ENCODE measurements around the gene DUSP1.
"Not testable (repeated sequence)": the region's sequence is repeated elsewhere in the genome, so short reads cannot be mapped to it uniquely, and the experiment has no call there.

DUSP1 gene, protein sequence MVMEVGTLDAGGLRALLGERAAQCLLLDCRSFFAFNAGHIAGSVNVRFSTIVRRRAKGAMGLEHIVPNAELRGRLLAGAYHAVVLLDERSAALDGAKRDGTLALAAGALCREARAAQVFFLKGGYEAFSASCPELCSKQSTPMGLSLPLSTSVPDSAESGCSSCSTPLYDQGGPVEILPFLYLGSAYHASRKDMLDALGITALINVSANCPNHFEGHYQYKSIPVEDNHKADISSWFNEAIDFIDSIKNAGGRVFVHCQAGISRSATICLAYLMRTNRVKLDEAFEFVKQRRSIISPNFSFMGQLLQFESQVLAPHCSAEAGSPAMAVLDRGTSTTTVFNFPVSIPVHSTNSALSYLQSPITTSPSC

DNA sequence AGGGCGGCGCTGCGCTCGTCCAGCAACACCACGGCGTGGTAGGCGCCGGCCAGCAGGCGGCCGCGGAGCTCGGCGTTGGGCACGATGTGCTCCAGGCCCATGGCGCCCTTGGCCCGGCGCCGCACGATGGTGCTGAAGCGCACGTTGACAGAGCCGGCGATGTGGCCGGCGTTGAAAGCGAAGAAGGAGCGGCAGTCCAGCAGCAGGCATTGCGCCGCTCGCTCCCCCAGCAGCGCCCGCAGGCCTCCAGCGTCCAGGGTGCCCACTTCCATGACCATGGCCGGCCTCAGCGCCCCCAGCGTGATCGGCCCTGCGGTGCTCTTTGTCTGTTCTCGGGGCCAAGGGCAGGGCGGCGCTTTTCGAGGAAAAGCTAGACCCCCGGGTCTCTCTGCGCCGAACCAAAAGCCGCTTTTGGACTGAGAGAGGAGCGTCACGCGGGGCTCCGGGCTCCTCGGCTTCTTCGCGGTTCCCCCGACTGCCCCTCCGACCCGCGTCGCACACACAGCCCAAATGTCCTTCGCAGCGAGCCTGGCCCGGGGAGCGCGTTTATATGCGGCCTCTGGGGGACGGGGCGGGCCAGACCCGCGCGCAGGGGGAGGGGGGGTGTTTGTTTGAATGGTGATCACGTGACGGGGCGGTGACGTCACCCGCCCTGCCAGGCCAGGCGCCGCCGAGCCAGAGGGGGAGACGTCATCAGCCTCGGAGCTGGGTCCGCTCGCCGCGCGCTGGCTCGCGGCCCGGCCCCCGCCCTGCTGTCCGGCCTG is at the start of gene DUSP1:
Gene DUSP1 (minus strand): TSS at position 521 of the 764 bp plus-strand sequence. CDS start 243 bp downstream, at position 278.
- DNase-seq (ENCODE audit: low read depth) = peak; percentile 94

DNA sequence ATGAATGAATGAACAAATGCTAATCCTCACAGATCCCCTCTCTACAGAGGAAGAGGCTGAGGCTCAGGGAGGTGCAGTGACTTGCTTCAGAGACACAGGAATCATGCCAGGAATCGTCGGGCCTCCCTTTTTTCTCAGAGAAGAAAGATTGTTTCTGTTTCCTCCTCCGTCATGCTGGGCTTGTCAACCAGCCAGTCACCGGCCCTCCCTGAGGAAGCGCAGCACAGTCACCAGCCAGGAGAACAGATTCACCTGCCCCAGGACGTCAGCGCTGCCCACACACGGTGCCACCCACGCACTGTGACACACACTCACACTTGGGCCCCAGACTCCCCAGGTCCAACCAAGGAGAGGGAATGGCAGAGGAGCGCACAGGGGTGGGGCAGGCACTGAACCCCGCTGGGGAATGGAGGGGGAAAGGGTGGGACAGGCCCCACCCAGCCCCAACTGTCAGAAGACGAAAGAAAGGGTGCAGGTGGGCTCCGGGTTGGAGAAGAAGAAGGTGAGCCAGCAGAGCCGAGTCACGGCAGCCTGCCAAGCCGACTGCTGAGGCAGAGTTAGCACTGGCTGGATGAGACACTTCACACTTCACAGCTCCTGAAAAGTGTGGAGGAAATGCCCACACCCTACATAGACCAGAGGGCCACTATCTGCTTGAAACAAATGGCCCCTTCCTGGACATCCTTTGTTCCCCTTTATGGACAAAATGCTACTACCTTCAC is 49.2 kb upstream of the DUSP1 start:
- peak; percentile 63 for DNase-seq (ENCODE audit: low read depth)

DNA sequence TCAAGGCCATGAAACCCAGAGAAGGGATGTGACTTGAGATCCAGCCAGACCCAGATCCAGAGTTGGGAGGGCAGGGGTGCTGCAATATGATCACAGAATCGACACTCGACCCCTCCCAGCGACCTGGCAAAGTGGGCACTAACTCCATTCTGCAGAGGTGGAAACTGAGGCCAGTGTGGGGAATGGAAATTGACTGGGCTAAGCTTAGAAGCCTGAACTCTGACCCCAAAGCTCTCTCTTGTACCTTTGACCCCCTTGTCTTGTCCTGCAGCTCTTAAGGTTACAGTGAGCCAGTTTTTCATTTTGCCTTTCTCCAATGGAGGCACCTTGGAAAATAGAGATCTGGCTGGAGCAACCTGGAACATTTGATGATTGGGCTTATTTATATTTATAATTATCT is 48.6 kb upstream of the DUSP1 start:
- no peak for DNase-seq (ENCODE audit: low read depth)

DNA sequence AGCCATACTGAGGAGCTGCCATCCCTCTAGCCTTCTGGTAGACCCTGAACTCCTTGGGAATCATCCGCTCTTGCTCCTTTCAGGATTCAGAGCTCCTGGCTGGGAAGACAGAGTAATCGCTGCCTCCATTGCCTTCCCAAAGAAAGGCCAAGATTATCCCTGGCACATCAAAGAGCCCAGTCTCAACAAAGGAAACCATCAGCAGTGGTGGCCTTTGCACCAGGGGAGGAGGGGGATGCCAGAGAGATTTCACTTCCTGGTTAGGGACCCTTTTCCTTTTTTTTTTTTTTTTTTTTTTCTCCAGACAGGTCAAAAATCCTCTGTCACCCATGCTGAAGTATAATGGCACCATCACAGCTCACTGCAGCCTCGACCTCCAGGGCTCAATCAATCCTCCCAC is 47.1 kb upstream of the DUSP1 start:
- no peak for DNase-seq (ENCODE audit: low read depth)

DNA sequence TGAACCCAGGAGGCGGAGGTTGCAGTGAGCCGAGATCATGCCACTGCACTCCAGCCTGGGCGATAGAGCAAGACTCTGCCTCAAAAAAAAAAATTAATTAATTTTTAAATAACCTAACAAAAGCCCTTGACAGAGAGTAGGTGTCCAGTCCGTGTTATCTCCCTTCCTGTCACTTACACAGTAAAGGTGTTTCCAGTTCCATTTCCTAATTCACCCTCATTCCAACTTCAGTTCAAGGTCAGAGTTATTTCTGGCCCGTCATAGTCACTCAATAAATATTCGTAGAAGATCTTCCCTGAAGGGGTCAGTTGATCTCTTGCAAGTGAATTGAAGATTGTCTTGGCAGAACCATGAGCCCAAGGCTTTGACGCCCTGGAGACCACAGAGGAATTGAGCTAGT is 46.7 kb upstream of the DUSP1 start:
- no peak for DNase-seq (ENCODE audit: low read depth)

DNA sequence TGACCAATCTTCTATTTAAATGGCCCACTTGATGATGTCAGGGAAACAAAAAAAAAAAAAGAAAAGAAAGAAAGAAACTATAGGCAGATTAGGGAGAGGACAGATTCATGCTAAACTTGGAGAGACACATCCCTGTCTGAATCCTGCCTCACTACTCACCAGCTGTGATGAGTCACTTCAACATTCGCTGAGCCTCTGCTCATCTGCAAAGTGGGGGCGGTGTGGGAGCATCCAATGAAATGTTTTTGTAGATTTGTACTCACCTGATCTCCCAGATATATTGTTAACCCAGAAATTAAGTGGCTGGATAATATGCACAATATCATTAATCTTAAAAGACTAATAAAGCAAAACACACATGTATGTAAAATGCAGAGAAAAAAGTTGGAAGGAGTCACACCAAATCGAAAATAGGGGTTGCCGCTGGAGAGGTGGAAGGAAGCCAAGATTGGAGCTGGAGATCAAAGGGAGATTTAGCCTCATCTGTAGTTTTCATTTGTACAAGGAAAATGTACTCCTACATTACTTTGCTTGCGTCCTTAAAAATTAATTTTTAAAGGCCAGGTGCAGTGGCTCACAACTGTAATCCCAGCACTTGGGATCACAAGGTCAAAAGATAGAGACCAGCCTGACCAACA is 46.0 kb upstream of the DUSP1 start:
- DNase-seq (ENCODE audit: low read depth) = no peak

DNA sequence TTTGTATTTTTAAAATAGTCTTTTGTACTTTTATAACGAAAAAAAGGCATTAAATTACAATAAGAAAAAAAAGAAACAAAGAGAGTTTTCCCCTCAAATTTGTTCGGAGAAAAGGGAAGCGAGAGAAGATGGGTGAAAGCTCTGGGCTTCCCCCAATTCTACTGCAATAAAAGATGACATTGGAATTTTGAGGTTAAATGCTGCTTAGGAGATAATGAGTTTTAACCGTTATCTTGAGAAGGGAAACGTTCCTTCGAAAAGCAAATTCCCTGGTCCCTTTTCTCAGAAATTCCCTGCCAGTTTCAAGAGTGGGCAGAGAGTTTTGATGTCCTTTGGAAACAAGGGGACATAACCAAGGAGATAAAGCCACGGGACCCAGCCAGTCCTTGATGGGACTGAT is 44.6 kb upstream of the DUSP1 start:
- DNase-seq (ENCODE audit: low read depth) = no peak

DNA sequence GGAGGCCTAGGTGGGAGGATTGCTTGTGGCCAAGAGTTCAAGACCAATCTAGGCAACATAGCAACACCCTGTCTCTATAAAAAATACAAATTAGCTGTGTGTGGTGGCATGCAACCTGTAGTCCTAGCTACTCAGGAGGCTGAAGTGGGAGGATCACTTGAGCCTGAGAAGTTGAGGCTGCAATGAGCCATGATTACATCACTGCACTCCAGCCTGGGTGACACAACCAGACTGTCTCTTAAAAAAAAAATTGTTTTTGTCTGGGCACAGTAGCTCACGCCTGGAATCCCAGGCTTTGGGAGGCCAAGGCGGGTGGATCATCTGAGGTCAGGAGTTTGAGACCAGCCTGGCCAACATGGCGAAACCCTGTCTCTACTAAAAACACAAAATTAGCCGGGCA is 40.0 kb upstream of the DUSP1 start:
- not testable (repeated sequence) for DNase-seq (ENCODE audit: low read depth)

DNA sequence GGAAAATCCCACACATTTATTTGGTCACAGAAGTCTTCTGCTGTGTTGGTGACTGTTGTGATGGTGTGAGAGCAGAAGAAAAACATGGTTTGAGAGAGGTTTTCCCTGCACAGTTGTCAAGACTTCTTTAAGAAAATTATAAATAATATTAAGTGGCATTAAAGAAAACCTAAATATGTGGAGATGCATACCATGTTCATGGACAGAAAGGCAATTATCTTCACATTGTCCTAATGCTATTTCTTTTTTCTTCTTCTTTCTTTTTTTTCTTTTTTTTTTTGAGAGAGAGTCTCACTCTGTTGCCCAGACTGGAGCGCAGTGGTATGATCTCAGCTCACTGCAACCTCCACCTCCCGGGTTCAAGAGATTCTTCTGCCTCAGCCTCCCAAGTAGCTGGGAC is 38.8 kb upstream of the DUSP1 start:
- DNase-seq (ENCODE audit: low read depth) = no peak

DNA sequence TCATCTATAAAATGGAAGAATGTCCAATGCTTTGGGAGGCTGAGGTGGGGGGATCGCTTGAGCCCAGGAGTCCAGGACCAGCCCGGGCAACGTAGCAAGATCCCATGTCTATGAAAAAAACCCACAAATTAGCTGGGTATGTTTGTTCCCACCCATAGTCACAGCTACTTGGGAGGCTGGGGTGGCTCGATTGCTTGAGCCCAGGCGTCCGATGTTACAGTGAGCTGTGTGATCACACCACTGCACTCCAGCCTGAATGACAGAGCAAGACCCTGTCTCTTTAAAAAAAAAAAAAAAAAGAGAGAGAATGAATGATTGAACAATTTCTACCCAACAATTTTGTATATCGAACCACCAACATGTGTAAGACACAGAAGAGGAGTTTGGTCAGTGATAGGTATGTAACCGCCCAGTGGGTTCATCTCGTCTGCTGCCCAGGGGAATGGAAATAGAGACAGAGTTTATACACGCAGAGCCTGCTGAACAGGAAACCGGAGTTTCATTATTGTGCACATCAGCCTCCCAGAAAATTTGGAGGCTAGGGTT is 36.8 kb upstream of the DUSP1 start:
- DNase-seq (ENCODE audit: low read depth) = no peak

DNA sequence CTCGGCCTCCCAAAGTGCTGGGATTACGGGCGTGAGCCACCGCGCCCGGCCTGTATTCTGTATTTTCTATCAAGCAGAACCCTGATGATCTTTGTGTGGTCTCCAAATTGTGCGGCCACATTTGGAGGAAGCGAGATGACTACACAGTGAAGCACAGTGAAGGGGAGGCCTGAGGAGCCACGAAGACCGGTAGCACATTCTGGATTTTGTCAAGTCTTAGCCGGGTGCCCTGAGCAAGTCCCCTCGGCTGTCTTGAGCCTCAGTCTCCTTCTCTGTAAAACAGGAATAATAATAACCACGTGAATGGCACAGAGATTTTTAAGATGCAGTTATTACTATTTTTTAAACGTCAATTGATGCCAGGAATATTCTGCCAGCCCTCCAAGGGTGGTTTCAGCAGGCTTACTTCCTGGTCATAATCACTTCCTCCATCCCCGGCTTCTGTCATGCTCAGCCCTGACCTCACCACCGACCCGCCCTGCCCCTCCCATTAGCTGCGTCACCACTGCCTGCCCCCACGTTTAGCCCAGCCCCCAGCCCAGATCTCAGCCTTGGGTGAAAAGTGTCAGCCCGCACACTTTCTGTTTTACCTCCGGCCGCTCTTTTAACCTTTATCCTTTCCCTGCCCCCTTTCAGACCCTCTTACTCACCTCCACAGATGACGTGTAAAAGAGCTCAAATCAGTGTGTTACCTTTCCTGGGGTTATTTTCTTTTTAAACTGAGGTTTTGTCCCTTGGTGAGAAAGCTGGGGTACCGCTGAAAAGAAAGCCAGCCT is 36.1 kb upstream of the DUSP1 start:
- peak; percentile 84 for DNase-seq (ENCODE audit: low read depth)

DNA sequence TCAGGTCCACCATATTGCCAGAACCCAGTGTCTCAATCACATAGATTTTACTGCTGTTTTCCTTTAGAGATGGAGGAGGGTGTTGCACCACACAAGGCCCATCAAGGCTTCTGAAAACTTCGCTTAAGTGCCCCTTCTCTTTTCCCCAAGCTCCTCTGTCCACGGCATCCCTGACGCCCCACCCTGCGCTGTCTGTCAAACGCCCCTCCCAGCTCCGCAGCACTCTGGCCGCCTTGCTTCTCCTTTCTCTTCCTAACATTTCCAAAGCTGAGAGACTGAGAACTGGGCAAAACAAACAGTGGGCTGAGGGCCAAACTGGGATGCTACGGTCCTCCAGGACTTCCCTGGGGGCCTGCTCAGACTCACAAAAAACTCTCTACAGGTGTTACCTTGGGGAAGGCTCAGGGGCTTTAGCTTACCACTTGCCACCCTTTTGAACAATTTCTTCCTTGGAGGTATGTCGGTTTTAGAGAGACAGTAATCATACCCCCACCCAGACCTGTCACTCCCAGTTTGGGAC is 34.8 kb upstream of the DUSP1 start:
- DNase-seq (ENCODE audit: low read depth) = no peak

DNA sequence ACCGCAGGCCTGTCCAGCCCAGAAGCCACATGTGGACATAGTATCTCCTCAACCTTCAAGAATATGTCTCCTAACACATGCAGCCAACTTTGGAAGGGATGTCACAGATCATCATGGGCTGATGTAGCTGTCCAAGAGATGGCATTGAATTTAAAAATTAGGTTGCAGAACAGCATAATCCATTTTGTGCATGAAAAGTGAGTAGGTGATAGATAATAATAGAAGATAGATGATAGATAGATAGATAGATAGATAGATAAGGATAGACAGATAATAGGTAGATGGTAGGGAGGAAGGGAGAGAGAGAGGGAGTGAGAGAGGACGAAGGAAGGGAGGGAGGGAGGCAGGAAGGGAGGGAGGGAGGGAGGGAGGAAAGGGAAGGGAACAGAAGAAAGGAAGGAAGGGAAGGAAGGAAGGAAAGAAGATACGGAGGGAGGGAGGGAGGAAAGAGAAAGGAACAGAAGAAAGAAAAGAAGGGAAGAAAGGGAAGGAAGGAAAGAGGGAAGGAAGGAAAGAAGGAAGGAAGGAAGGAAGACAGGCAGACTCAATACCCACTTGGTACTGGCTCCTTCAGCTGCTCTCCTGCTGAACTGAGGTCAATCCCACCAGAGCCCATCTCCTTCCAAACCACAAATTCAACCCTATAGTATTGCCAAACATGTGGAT is 34.2 kb upstream of the DUSP1 start:
- no peak for DNase-seq (ENCODE audit: low read depth)

DNA sequence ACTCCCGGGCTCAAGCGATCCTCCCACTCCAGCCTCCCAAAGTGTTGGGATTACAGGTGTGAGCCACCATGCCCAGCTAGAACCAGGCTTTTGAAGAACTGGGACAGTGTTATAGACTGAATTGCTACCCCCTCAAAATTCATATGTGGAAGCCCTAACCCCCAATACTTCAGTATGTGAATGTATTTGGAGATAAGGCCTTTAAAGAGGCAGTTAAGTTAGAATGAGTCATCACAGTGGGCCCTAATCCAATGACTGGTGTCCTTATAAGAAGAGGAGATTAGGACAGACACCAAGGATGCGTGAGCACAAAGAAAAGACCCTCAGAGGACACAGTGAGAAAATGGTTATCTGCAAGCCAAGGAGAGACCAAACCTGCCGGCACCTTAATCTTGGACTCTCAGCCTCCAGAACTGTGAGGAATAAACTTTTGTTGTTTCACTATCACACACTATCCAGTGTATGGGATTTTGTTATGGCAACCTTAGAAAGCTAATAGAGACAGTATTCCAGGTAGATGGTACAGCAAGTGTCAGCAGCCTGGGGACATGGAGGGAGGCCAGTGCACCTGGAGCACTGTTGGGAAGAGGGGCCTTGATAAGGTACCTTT is 31.7 kb upstream of the DUSP1 start:
- DNase-seq (ENCODE audit: low read depth) = no peak

DNA sequence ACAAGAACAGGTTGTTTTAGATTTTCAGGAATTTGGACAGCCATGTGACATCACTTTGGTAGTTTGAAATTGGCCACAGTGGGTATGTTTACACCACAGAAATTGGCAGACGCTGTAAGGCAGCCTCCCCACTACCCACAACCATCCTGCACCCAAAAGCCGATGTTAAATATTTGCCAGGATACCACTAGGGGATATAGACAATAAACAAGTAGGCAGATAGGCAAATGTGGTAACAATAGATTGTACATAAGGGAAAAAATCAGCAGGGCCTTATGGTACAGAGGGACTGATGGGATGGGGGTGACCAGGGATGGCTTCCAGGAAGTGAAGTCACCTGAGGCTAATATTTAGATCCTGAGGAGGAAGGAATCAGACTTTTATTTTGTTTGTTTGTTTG is 31.1 kb upstream of the DUSP1 start:
- DNase-seq (ENCODE audit: low read depth) = no peak

DNA sequence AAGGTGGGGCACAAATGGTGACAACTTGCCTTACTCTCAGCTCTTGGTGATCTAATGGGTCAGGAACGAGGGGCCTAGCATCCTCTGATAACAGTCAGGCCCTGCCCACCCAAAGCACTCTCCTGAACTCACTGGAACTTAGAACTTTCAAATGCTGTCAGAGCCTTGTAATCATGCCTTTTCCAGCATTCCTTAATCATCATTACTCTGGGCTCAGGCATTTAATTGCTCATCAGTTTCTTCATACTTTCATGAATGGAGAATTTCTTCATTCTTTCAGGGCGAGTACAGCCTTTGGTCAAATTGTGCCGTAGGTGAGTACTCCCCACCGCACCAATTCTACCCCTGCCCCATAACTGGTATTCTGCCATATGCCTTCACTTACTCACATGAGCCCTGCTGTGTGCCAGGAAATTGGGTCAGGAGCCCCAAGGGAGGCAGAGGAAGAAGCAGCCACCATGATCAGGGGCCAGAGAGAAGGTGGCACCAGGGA is 30.2 kb upstream of the DUSP1 start:
- DNase-seq (ENCODE audit: low read depth) = no peak

DNA sequence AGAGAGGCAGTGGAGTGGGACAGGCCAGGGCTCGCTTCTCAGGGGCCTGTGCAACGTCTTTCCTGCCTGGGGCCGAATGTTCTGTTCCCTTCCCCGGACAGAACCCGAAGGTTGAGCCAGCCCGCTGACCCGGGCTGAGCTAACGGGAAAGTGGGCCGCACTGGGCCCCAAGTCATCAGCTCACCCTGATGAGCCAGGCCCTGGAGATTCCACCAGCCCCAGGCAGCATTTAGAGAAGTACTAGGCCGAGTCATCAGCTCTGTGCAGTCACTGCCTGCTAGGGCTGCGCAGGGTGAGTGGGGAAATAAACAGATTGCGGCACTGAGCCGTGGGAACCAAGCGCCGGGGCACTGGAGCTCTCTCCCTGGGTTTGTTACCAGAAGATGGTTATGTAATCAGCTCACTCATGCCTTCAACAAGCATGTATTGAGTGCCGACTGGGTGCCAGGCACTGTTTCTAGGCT is 29.1 kb upstream of the DUSP1 start:
- no peak for DNase-seq (ENCODE audit: low read depth)

DNA sequence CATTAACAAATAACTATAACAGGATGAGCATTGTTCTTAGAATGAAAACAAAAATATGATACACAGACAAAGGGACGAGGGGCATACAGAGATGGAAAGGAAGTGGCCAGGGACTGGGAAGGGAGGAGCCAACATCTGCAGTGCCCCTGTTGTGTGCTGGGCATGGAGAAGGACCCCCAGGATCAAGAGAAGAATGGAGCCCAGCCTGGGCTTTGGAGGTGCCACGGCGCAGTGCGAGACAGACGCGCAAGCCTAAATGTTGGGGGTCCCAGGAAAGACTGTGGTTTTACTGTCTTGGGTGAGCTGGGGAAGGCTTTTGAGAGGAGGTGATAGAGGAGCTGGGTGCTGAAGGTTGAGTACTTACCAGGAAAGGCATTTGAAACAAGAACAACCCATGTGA is 28.4 kb upstream of the DUSP1 start:
- no peak for DNase-seq (ENCODE audit: low read depth)

DNA sequence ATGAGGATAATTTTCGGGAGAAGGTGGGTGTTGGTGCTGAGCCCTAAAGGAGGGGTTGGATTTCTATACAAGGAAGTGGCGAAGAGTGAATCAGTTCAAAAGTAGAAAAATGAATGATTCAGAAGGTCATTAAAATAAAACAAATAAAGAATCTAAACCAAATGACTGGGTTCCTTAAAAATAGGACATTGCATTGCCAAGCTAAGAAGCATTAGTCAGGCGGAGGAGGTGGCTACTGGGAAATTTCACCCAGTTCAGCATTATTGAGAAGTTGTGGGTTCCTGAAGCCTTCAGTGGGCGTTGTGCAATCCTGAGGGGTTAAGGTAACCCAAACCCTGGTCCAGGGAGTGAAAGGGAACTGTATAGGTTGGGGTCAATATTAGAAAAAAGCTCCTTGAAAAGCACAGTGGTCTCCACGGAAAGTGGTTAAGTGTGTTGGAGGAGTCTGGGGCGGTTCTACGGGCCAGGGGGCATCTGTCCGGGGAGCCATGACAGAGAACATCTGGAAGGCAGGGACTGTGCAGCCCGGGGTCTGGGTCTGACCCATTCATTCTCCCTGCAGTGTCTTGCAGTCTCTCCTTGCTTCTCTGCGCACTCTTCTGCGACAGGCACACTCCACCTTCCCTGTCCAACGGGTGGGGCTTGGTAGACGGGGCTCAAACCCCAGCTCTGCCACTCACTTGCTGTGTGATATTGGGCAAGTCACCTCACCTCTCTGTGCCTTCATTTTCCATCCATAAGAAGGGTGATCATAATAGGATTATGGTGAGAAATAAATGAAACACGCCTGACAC is 27.6 kb upstream of the DUSP1 start:
- DNase-seq (ENCODE audit: low read depth) = no peak

Data from stimulated activated CD4-positive, alpha-beta T cell treated with anti-CD3 and anti-CD28 coated beads, Interleukin-2, amount 100 ng/mL, for 4 hours (primary cell).